ENCODE measurements around the gene TMEM100. TPM values are rescaled to one million over a fixed set of nuclear protein-coding genes. Genes with fewer than 3 reads are reported as not detected.

The TMEM100 gene
- polyA plus RNA-seq, 4 donors = 0.45 to 24.0 (median 6.0) TPM

DNA sequence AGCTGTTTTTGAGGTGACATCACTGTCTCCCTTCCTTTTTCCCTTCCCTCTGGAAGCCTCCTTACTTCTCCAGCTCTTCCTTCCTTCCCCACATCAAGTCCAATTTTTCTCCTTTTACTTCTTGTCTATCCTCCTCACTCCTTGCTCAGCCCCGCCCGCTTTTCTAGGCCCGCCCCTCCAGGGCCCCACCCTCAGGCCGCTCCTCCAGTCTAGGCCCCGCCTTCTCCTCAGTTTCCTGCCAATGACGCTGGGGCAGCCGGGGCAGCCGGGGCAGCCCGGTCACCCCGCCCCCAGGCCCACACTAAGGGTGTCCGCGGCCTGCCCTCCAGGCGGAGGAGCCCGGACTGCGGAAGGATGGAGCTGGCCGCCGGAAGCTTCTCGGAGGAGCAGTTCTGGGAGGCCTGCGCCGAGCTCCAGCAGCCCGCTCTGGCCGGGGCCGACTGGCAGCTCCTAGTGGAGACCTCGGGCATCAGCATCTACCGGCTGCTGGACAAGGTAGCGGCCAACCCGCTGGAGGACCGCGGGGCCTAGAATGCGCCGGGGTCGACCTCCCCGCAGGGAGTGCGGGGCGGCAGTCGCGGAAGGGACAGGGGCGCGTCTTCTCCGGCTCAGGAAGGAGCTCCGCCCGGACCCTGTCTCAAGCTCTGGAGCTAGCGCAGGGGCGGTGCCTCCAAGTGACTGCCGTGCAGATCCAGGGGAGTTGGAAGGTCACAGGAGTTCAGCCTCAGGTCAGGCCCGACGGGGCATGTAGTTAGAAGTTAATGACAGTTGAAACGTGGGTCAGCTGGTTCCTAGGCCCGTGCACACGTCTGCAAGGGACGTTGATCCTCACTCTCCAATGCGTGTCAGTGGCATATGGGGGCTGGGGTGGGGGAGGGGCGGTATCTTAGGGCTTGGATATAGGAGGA lies 28.3 kb upstream of the TMEM100 start, which contains the start of gene PCTP:
PCTP (plus strand) TSS at position 302 of the 908 bp plus-strand sequence; CDS start at position 355, 53 bp downstream.
- Histone ChIP-seq H3K27me3 (ENCODE audit: control insufficient read depth in 3 of 3, insufficient read depth in 3 of 3, low read length in 3 of 3) (no peaks in the 10 kb centered on the region), H3K4me3 (ENCODE audit: low read depth in 1 of 3, low read length in 3 of 3) (peak within 1 kb of the TSS; percentile 72 to 88 (median 74)), H3K4me1 (ENCODE audit: control insufficient read depth in 3 of 3, insufficient read depth in 2 of 3, low read depth in 1 of 3, low read length in 2 of 3) (peaks cover 0 to 8% (median 6%) of the 10 kb centered on the region in 3 donors), H3K27ac (ENCODE audit: low read depth in 1 of 3, low read length in 2 of 3) (peak within 1 kb of the TSS; percentile 62 to 92 (median 85)), H3K9me3 (ENCODE audit: control insufficient read depth in 2 of 2, insufficient read depth in 1 of 2, low read depth in 1 of 2, low read length in 1 of 2) (no peaks in the 10 kb centered on the region), H3K36me3 (ENCODE audit: control insufficient read depth in 3 of 3, insufficient read depth in 2 of 3, low read depth in 1 of 3, low read length in 3 of 3) (peaks cover 0 to 3% (median 0%) of the 10 kb centered on the region in 3 donors)
- 0 to 1% (median 1%) methylated on average over 50 to 53 of the region's 53 CpGs for WGBS, 3 donors
- FAIRE-seq = peak; percentile 5
- peak; percentile 94 for DNase-seq

DNA sequence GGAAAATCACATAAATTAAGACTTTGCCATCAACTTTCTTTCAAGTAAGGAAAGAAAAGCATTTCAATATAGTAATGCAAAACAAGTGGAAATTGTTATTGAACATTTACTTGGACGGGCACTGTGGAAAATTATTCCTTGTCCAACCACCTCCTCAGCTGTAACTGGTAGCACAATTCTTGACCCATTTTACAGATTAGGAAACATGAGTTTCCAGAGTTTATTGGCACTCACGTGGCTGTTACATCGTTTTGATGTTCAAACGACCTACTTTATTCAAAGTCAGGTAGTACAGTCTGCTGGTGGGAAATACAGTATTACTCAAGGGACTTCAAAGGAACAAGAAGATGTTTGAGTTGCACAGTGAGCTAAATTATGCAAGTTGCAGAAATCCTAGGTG lies 27.3 kb upstream of the TMEM100 start:
- no peak overlapping the region for H3K4me3 ChIP-seq (ENCODE audit: low read depth in 1 of 3, low read length in 3 of 3)
- H3K27me3 ChIP-seq (ENCODE audit: control insufficient read depth in 3 of 3, insufficient read depth in 3 of 3, low read length in 3 of 3) = no peaks in the 10 kb centered on the region
- whole genome bisulfite sequencing, 3 donors = 72 to 79% (median 76%) methylated on average over 4 of the region's 4 CpGs
- DNase-seq (no peak), FAIRE-seq (no peak)
- peaks cover 0 to 3% (median 0%) of the 10 kb centered on the region in 3 donors for H3K36me3 ChIP-seq (ENCODE audit: control insufficient read depth in 3 of 3, insufficient read depth in 2 of 3, low read depth in 1 of 3, low read length in 3 of 3)
- H3K4me1 ChIP-seq (ENCODE audit: control insufficient read depth in 3 of 3, insufficient read depth in 2 of 3, low read depth in 1 of 3, low read length in 2 of 3) = peaks cover 0 to 8% (median 6%) of the 10 kb centered on the region in 3 donors
- H3K9me3 ChIP-seq (ENCODE audit: control insufficient read depth in 2 of 2, insufficient read depth in 1 of 2, low read depth in 1 of 2, low read length in 1 of 2) = no peaks in the 10 kb centered on the region
- no peak overlapping the region for H3K27ac ChIP-seq (ENCODE audit: low read depth in 1 of 3, low read length in 2 of 3)

- no peaks in the 10 kb centered on the region for H3K9me3 ChIP-seq (ENCODE audit: control insufficient read depth in 2 of 2, insufficient read depth in 1 of 2, low read depth in 1 of 2, low read length in 1 of 2)
- H3K27me3 ChIP-seq (ENCODE audit: control insufficient read depth in 3 of 3, insufficient read depth in 3 of 3, low read length in 3 of 3) = no peaks in the 10 kb centered on the region
- peaks cover 0 to 3% (median 0%) of the 10 kb centered on the region in 3 donors for H3K36me3 ChIP-seq (ENCODE audit: control insufficient read depth in 3 of 3, insufficient read depth in 2 of 3, low read depth in 1 of 3, low read length in 3 of 3)
- no peak overlapping the region for H3K27ac ChIP-seq (ENCODE audit: low read depth in 1 of 3, low read length in 2 of 3)
- no peak overlapping the region for H3K4me3 ChIP-seq (ENCODE audit: low read depth in 1 of 3, low read length in 3 of 3)
- no peak for DNase-seq
- 92 to 96% (median 96%) methylated on average over 1 of the region's 1 CpG for WGBS, 3 donors
- FAIRE-seq = no peak
- peaks cover 0 to 8% (median 6%) of the 10 kb centered on the region in 3 donors for H3K4me1 ChIP-seq (ENCODE audit: control insufficient read depth in 3 of 3, insufficient read depth in 2 of 3, low read depth in 1 of 3, low read length in 2 of 3)
Measured at GRCh38 chr17:55748841-55749240, 26.2 kb upstream of the TMEM100 start.

GRCh38 chr17:55747209-55747608 lies 24.5 kb upstream of the TMEM100 start:
- WGBS, 3 donors = 60 to 66% (median 63%) methylated on average over 3 of the region's 3 CpGs
- DNase-seq = no peak
- no peak for FAIRE-seq

DNA sequence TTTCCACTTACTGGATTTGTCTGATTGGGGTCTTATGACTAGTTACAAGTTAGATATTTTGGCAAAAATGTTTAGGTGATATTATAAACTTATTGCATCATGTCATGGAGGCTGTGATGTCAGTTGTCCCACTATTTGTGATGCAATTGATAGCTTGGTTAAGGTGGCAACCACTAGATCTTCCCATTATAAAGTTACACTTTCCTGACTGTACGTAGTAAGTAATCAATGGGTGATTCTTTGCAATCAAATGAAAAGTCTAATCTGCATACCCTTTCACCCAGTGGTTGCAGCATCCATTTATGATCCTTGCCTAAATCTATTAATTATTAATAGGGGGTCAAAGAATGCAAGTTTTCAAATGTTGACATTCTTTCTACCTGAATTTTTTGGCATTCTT lies 23.8 kb upstream of the TMEM100 start:
- DNase-seq (no peak), FAIRE-seq (no peak)
- 16 to 63% (median 39%) methylated on average over 1 of the region's 1 CpG for WGBS, 3 donors
- H3K27me3 ChIP-seq (ENCODE audit: control insufficient read depth in 3 of 3, insufficient read depth in 3 of 3, low read length in 3 of 3) = no peaks in the 10 kb centered on the region
- no peaks in the 10 kb centered on the region for H3K36me3 ChIP-seq (ENCODE audit: control insufficient read depth in 3 of 3, insufficient read depth in 2 of 3, low read depth in 1 of 3, low read length in 3 of 3)
- no peaks in the 10 kb centered on the region for H3K9me3 ChIP-seq (ENCODE audit: control insufficient read depth in 2 of 2, insufficient read depth in 1 of 2, low read depth in 1 of 2, low read length in 1 of 2)
- H3K27ac ChIP-seq (ENCODE audit: low read depth in 1 of 3, low read length in 2 of 3) = no peak overlapping the region
- H3K4me3 ChIP-seq (ENCODE audit: low read depth in 1 of 3, low read length in 3 of 3) = no peak overlapping the region
- peaks cover 0 to 2% (median 0%) of the 10 kb centered on the region in 3 donors for H3K4me1 ChIP-seq (ENCODE audit: control insufficient read depth in 3 of 3, insufficient read depth in 2 of 3, low read depth in 1 of 3, low read length in 2 of 3)

More at GRCh38 chr17:55747209-55747608, 24.5 kb upstream of the TMEM100 start:
- H3K4me3 ChIP-seq (ENCODE audit: low read depth in 1 of 3, low read length in 3 of 3) = no peak overlapping the region
- H3K36me3 ChIP-seq (ENCODE audit: control insufficient read depth in 3 of 3, insufficient read depth in 2 of 3, low read depth in 1 of 3, low read length in 3 of 3) = no peaks in the 10 kb centered on the region
- H3K9me3 ChIP-seq (ENCODE audit: control insufficient read depth in 2 of 2, insufficient read depth in 1 of 2, low read depth in 1 of 2, low read length in 1 of 2) = no peaks in the 10 kb centered on the region
- H3K4me1 ChIP-seq (ENCODE audit: control insufficient read depth in 3 of 3, insufficient read depth in 2 of 3, low read depth in 1 of 3, low read length in 2 of 3) = peaks cover 0 to 8% (median 6%) of the 10 kb centered on the region in 3 donors
- H3K27ac ChIP-seq (ENCODE audit: low read depth in 1 of 3, low read length in 2 of 3) = no peak overlapping the region
- H3K27me3 ChIP-seq (ENCODE audit: control insufficient read depth in 3 of 3, insufficient read depth in 3 of 3, low read length in 3 of 3) = no peaks in the 10 kb centered on the region

DNA sequence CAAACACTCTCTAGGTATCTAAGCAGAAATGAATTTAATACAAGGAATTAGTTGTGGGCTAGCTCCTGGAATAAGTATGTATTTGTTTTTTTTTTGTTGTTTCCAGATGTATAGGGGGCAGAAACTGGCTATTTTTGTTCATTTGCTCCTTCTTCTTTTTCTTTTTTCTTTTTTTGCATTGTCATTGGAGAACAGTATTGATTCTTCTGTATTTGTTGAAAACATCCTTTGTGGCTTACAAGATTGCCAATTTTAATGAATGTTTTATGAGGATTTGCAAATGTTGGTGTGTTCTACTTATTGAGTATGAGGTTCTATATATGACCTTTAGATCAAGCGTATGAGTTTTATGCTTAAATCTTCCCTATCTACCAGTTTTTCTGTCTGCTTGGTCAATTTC lies 22.6 kb upstream of the TMEM100 start:
- FAIRE-seq = no peak
- DNase-seq = no peak
- no peak overlapping the region for H3K4me3 ChIP-seq (ENCODE audit: low read depth in 1 of 3, low read length in 3 of 3)
- 90 to 100% (median 94%) methylated on average over 1 of the region's 1 CpG for WGBS, 3 donors
- no peaks in the 10 kb centered on the region for H3K9me3 ChIP-seq (ENCODE audit: control insufficient read depth in 2 of 2, insufficient read depth in 1 of 2, low read depth in 1 of 2, low read length in 1 of 2)
- peaks cover 0 to 2% (median 0%) of the 10 kb centered on the region in 3 donors for H3K27me3 ChIP-seq (ENCODE audit: control insufficient read depth in 3 of 3, insufficient read depth in 3 of 3, low read length in 3 of 3)
- no peaks in the 10 kb centered on the region for H3K36me3 ChIP-seq (ENCODE audit: control insufficient read depth in 3 of 3, insufficient read depth in 2 of 3, low read depth in 1 of 3, low read length in 3 of 3)
- no peaks in the 10 kb centered on the region for H3K4me1 ChIP-seq (ENCODE audit: control insufficient read depth in 3 of 3, insufficient read depth in 2 of 3, low read depth in 1 of 3, low read length in 2 of 3)
- no peak overlapping the region for H3K27ac ChIP-seq (ENCODE audit: low read depth in 1 of 3, low read length in 2 of 3)

GRCh38 chr17:55743103-55743679 lies 20.5 kb upstream of the TMEM100 start:
- Histone ChIP-seq H3K9me3 (ENCODE audit: control insufficient read depth in 2 of 2, insufficient read depth in 1 of 2, low read depth in 1 of 2, low read length in 1 of 2) (no peaks in the 10 kb centered on the region), H3K27me3 (ENCODE audit: control insufficient read depth in 3 of 3, insufficient read depth in 3 of 3, low read length in 3 of 3) (peaks cover 0 to 2% (median under 1%) of the 10 kb centered on the region in 3 donors), H3K4me1 (ENCODE audit: control insufficient read depth in 3 of 3, insufficient read depth in 2 of 3, low read depth in 1 of 3, low read length in 2 of 3) (no peaks in the 10 kb centered on the region), H3K27ac (ENCODE audit: low read depth in 1 of 3, low read length in 2 of 3) (no peak overlapping the region), H3K36me3 (ENCODE audit: control insufficient read depth in 3 of 3, insufficient read depth in 2 of 3, low read depth in 1 of 3, low read length in 3 of 3) (no peaks in the 10 kb centered on the region), H3K4me3 (ENCODE audit: low read depth in 1 of 3, low read length in 3 of 3) (no peak overlapping the region)
- 21 to 52% (median 30%) methylated on average over 3 of the region's 3 CpGs for WGBS, 3 donors
- DNase-seq (peak; percentile 19 to 50), FAIRE-seq (no peak)

DNA sequence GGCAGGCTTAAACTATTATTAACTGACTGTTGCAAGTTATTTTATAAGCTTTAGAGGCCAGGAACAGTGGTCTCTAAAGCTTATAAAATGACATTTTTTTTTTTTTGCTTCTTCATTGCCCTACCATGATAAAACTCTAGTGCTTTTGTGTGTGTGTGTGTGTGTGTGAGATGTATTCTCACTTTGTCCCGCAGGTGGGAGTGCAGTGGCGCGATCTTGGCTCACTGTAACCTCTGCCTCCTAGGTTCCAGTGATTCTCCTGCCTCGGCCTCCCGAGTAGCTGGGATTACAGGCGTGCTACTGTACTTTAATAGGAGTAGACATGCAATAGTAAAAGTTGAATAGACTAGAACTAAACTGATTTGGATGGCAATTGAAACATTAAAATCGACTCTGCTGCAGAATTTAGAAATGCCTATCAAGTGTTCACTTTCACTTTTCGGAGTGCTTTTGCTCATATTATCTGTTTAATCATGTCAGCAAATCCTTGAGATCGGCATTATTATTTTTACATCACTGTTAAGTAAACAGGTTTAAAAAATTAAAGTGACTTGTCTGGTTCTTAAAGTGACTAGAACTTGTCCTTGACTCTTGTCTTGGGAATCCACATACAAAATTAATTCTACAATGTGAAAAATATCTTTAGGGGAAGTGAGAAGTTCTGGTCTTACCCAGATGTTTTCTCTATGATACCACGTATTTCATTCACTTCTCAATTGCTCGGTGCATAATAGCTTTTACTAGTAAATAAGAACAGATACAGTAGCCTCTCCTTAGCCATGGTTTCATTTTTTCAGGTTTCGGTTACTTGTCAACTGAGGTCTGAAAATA lies 19.8 kb upstream of the TMEM100 start:
- H3K4me1 ChIP-seq (ENCODE audit: control insufficient read depth in 3 of 3, insufficient read depth in 2 of 3, low read depth in 1 of 3, low read length in 2 of 3) = no peaks in the 10 kb centered on the region
- DNase-seq = no peak
- peaks cover 0 to 4% (median 2%) of the 10 kb centered on the region in 3 donors for H3K27me3 ChIP-seq (ENCODE audit: control insufficient read depth in 3 of 3, insufficient read depth in 3 of 3, low read length in 3 of 3)
- WGBS, 3 donors = 66 to 76% (median 66%) methylated on average over 12 of the region's 12 CpGs
- FAIRE-seq = no peak
- H3K4me3 ChIP-seq (ENCODE audit: low read depth in 1 of 3, low read length in 3 of 3) = no peak overlapping the region
- no peak overlapping the region for H3K27ac ChIP-seq (ENCODE audit: low read depth in 1 of 3, low read length in 2 of 3)
- no peaks in the 10 kb centered on the region for H3K9me3 ChIP-seq (ENCODE audit: control insufficient read depth in 2 of 2, insufficient read depth in 1 of 2, low read depth in 1 of 2, low read length in 1 of 2)
- H3K36me3 ChIP-seq (ENCODE audit: control insufficient read depth in 3 of 3, insufficient read depth in 2 of 3, low read depth in 1 of 3, low read length in 3 of 3) = no peaks in the 10 kb centered on the region
